IgD-negative memory B cell (primary cell): ENCODE results near the gene PXMP4. TPM values are rescaled to one million over a fixed set of nuclear protein-coding genes. Genes with fewer than 3 reads are reported as not detected.

ENCODE experiments used
- H3K27ac Mint-ChIP-seq, 3 donors: one replicate each; pipeline ENCODE4 v1.8.0; 2020 to 2022; ENCODE audit warnings: mild to moderate bottlenecking in 3 of 3, mixed read lengths in 3 of 3, moderate library complexity in 1 of 3
- H3K27me3 Mint-ChIP-seq: one replicate; pipeline ENCODE4 v1.8.0; 2021; ENCODE audit warnings: mixed read lengths
- H3K36me3 Mint-ChIP-seq: one replicate; pipeline ENCODE4 v1.8.0; 2020; ENCODE audit warnings: mild to moderate bottlenecking, mixed read lengths
- H3K4me1 Mint-ChIP-seq, 3 donors: one replicate each; pipeline ENCODE4 v1.8.0; 2020 to 2022; ENCODE audit warnings: mixed read lengths in 3 of 3, mild to moderate bottlenecking in 1 of 3
- H3K4me3 Mint-ChIP-seq, 4 donors: one replicate each; pipeline ENCODE4 v1.8.0; 2020 to 2022; ENCODE audit warnings: mild to moderate bottlenecking in 4 of 4, mixed read lengths in 4 of 4, moderate library complexity in 3 of 4
- H3K9me3 Mint-ChIP-seq, 3 donors: one replicate each; pipeline ENCODE4 v1.8.0; 2020 to 2021; ENCODE audit warnings: mixed read lengths in 3 of 3, mild to moderate bottlenecking in 1 of 3
- polyA plus RNA-seq: library from polyadenylated mRNA; unstranded; fragments of 300-500 nt; fragmentation: Illumina TruSeq; gene quantifications from one replicate; pipeline ENCODE4 v1.2.3, GENCODE V29; 2021

Gene PXMP4
- polyA plus RNA-seq, 1 donor from 2014 or later, result 16.2 TPM

GRCh38 chr20:33676121-33676520 lies 44.0 kb downstream of the PXMP4 start:
- H3K4me1 Mint-ChIP-seq, result peaks cover 23 to 25% (median 25%) of the 10 kb centered on the region in 3 donors
- H3K27me3 Mint-ChIP-seq, result no peaks in the 10 kb centered on the region
- peak overlapping the region in 1 of 3 donors; percentile 13 for H3K27ac Mint-ChIP-seq
- H3K9me3 Mint-ChIP-seq, result no peaks in the 10 kb centered on the region
- no peaks in the 10 kb centered on the region for H3K36me3 Mint-ChIP-seq
- peak overlapping the region in 1 of 4 donors; percentile 45 for H3K4me3 Mint-ChIP-seq

- no peaks in the 10 kb centered on the region for H3K9me3 Mint-ChIP-seq
- peak overlapping the region; percentile 63 to 86 (median 79) for H3K4me3 Mint-ChIP-seq
- H3K27me3 Mint-ChIP-seq, result no peaks in the 10 kb centered on the region
- peaks cover 19 to 22% (median 21%) of the 10 kb centered on the region in 3 donors for H3K4me1 Mint-ChIP-seq
- no peaks in the 10 kb centered on the region for H3K36me3 Mint-ChIP-seq
- H3K27ac Mint-ChIP-seq, result peak overlapping the region in 2 of 3 donors; percentile 9 to 13
Observed at GRCh38 chr20:33675136-33675959, 44.8 kb downstream of the PXMP4 start.

- no peaks in the 10 kb centered on the region for H3K9me3 Mint-ChIP-seq
- H3K4me1 Mint-ChIP-seq, result peaks cover 15 to 18% (median 16%) of the 10 kb centered on the region in 3 donors
- no peaks in the 10 kb centered on the region for H3K27me3 Mint-ChIP-seq
- no peaks in the 10 kb centered on the region for H3K36me3 Mint-ChIP-seq
- H3K27ac Mint-ChIP-seq, result peak within 1 kb of the TSS in 2 of 3 donors; percentile 2 to 9
- peak within 1 kb of the TSS; percentile 63 to 96 (median 90) for H3K4me3 Mint-ChIP-seq
Observed at GRCh38 chr20:33674294-33675135, 45.6 kb downstream of the PXMP4 start, which contains the start of gene NECAB3. Gene NECAB3 (minus strand): TSS chr20:33674428. CDS start chr20:33674352, 76 bp downstream.

- Mint-ChIP-seq H3K4me1 (peaks cover 7 to 14% (median 13%) of the 10 kb centered on the region in 3 donors), H3K36me3 (no peaks in the 10 kb centered on the region), H3K27ac (peak overlapping the region in 1 of 3 donors; percentile 2), H3K4me3 (peak overlapping the region; percentile 58 to 96 (median 90)), H3K27me3 (no peaks in the 10 kb centered on the region), H3K9me3 (no peaks in the 10 kb centered on the region)
Observed at GRCh38 chr20:33673410-33674293, 46.5 kb downstream of the PXMP4 start.

- no peaks in the 10 kb centered on the region for H3K9me3 Mint-ChIP-seq
- H3K4me3 Mint-ChIP-seq, result peak overlapping the region; percentile 58 to 96 (median 88)
- peaks cover 5 to 13% (median 13%) of the 10 kb centered on the region in 3 donors for H3K4me1 Mint-ChIP-seq
- H3K27me3 Mint-ChIP-seq, result no peaks in the 10 kb centered on the region
- no peak overlapping the region for H3K27ac Mint-ChIP-seq
- no peaks in the 10 kb centered on the region for H3K36me3 Mint-ChIP-seq
Observed at GRCh38 chr20:33673114-33673409, 47.0 kb downstream of the PXMP4 start.

- H3K4me1 Mint-ChIP-seq, result peaks cover 5 to 14% (median 13%) of the 10 kb centered on the region in 3 donors
- no peaks in the 10 kb centered on the region for H3K9me3 Mint-ChIP-seq
- no peak overlapping the region for H3K27ac Mint-ChIP-seq
Observed at GRCh38 chr20:33672426-33673113, 47.5 kb downstream of the PXMP4 start.

GRCh38 chr20:33671573-33672288 lies 48.4 kb downstream of the PXMP4 start:
- peak overlapping the region in 1 of 4 donors; percentile 78 for H3K4me3 Mint-ChIP-seq
- no peaks in the 10 kb centered on the region for H3K9me3 Mint-ChIP-seq
- peaks cover 8 to 14% (median 13%) of the 10 kb centered on the region in 3 donors for H3K4me1 Mint-ChIP-seq
- H3K27me3 Mint-ChIP-seq, result no peaks in the 10 kb centered on the region
- H3K36me3 Mint-ChIP-seq, result no peaks in the 10 kb centered on the region
- H3K27ac Mint-ChIP-seq, result no peak overlapping the region

More at GRCh38 chr20:33672426-33673113, 47.5 kb downstream of the PXMP4 start:
- H3K27me3 Mint-ChIP-seq, result no peaks in the 10 kb centered on the region
- peak overlapping the region; percentile 50 to 78 (median 64) for H3K4me3 Mint-ChIP-seq
- H3K36me3 Mint-ChIP-seq, result no peaks in the 10 kb centered on the region

- Mint-ChIP-seq H3K4me3 (peak overlapping the region in 1 of 4 donors; percentile 78), H3K27me3 (no peaks in the 10 kb centered on the region), H3K4me1 (peaks cover 12 to 21% (median 17%) of the 10 kb centered on the region in 3 donors), H3K9me3 (no peaks in the 10 kb centered on the region), H3K36me3 (no peaks in the 10 kb centered on the region), H3K27ac (peak overlapping the region in 1 of 3 donors; percentile 72)
Observed at GRCh38 chr20:33670715-33671499, 49.2 kb downstream of the PXMP4 start.

- H3K27ac Mint-ChIP-seq, result no peak overlapping the region
- H3K4me1 Mint-ChIP-seq, result peaks cover 10 to 21% (median 20%) of the 10 kb centered on the region in 3 donors
Observed at GRCh38 chr20:33669873-33670640, 50.1 kb downstream of the PXMP4 start.

GRCh38 chr20:33669224-33669623 lies 50.9 kb downstream of the PXMP4 start:
- H3K4me1 Mint-ChIP-seq, result peaks cover 13 to 24% (median 20%) of the 10 kb centered on the region in 3 donors
- no peaks in the 10 kb centered on the region for H3K36me3 Mint-ChIP-seq
- no peaks in the 10 kb centered on the region for H3K9me3 Mint-ChIP-seq
- peak overlapping the region in 1 of 4 donors; percentile 93 for H3K4me3 Mint-ChIP-seq
- peak overlapping the region in 1 of 3 donors; percentile 53 for H3K27ac Mint-ChIP-seq
- H3K27me3 Mint-ChIP-seq, result no peaks in the 10 kb centered on the region

More at GRCh38 chr20:33669873-33670640, 50.1 kb downstream of the PXMP4 start:
- Mint-ChIP-seq H3K27me3 (no peaks in the 10 kb centered on the region), H3K4me3 (peak overlapping the region in 1 of 4 donors; percentile 78), H3K9me3 (no peaks in the 10 kb centered on the region), H3K36me3 (no peaks in the 10 kb centered on the region)

- Mint-ChIP-seq H3K27me3 (no peaks in the 10 kb centered on the region), H3K4me3 (peak overlapping the region in 3 of 4 donors; percentile 88 to 94 (median 93)), H3K4me1 (peaks cover 13 to 23% (median 22%) of the 10 kb centered on the region in 3 donors), H3K9me3 (no peaks in the 10 kb centered on the region), H3K36me3 (no peaks in the 10 kb centered on the region), H3K27ac (peak overlapping the region in 1 of 3 donors; percentile 53)
Observed at GRCh38 chr20:33668466-33669155, 51.5 kb downstream of the PXMP4 start.
